HepG2 (cell line): ENCODE measurements around the gene APC2. TPM values are rescaled to one million over a fixed set of nuclear protein-coding genes. Genes with fewer than 3 reads are reported as not detected.

Experiments used
- GABPA ChIP-seq, 2 experiments: IDR thresholded peaks; 2 replicates each; pipeline ENCODE4 v1.6.1; 2011 to 2016; ENCODE audit warnings: low read depth in 2 of 2, low read length in 1 of 2, missing biosample characterization in 1 of 2, missing genetic modification characterization in 1 of 2
- MLLT10 ChIP-seq: sonication (generic); formaldehyde crosslinking; IDR thresholded peaks from 2 replicates; pipeline ENCODE4 v1.4.0; 2020; ENCODE audit warnings: missing genetic modification reagents
- NFATC3 ChIP-seq: sonication (generic); formaldehyde crosslinking; IDR thresholded peaks from 2 replicates; pipeline ENCODE4 v1.5.1; 2020; ENCODE audit warnings: mild to moderate bottlenecking, missing genetic modification reagents
- PCBP2 ChIP-seq: fragments of 200-400 bp; formaldehyde crosslinking; optimal IDR thresholded peaks from 2 replicates; pipeline ENCODE3; 2018; ENCODE audit warnings: low read length, low read depth; ENCODE audit not compliant: poor library complexity, severe bottlenecking
- RBM22 ChIP-seq: fragments of 200-400 bp; formaldehyde crosslinking; optimal IDR thresholded peaks from 2 replicates; pipeline ENCODE3; 2017; ENCODE audit warnings: mild to moderate bottlenecking, low read length, moderate library complexity
- RBM39 ChIP-seq: fragments of 200-400 bp; formaldehyde crosslinking; IDR thresholded peaks from one replicate; pipeline ENCODE4 v1.6.1; 2018; ENCODE audit warnings: antibody characterized with exemption, mild to moderate bottlenecking, low read depth, low read length; ENCODE audit not compliant: poor library complexity, severe bottlenecking
- SSRP1 ChIP-seq: IDR thresholded peaks from 2 replicates; pipeline ENCODE4 v1.6.1; 2016; ENCODE audit warnings: control low read depth
- TBP ChIP-seq: sonication (generic); formaldehyde crosslinking; IDR thresholded peaks from 2 replicates; pipeline ENCODE4 v1.5.0; 2020; ENCODE audit warnings: missing genetic modification reagents
- XRCC5 ChIP-seq: fragments of 200-400 bp; formaldehyde crosslinking; optimal IDR thresholded peaks from 2 replicates; pipeline ENCODE3; 2017; ENCODE audit warnings: mild to moderate bottlenecking, low read length
- ZNF12 ChIP-seq: sonication (generic); formaldehyde crosslinking; IDR thresholded peaks from 2 replicates; pipeline ENCODE4 v1.5.0; 2020; ENCODE audit warnings: missing genetic modification reagents
- ZNF274 ChIP-seq: sonication (generic); formaldehyde crosslinking; IDR thresholded peaks from 2 replicates; pipeline ENCODE4 v1.5.1; 2020; ENCODE audit warnings: mild to moderate bottlenecking, missing genetic modification reagents
- ZNF776 ChIP-seq: sonication (generic); formaldehyde crosslinking; IDR thresholded peaks from 2 replicates; pipeline ENCODE4 v1.4.0; 2020; ENCODE audit warnings: mild to moderate bottlenecking, missing genetic modification reagents
- ZSCAN12 ChIP-seq: sonication (generic); formaldehyde crosslinking; IDR thresholded peaks from 2 replicates; pipeline ENCODE4 v1.9.0; 2021; ENCODE audit warnings: mild to moderate bottlenecking, missing genetic modification reagents
- ZSCAN30 ChIP-seq: sonication (generic); formaldehyde crosslinking; IDR thresholded peaks from 2 replicates; pipeline ENCODE4 v1.5.0; 2020; ENCODE audit warnings: mild to moderate bottlenecking, missing genetic modification reagents
- polyA plus RNA-seq, 8 experiments: library from polyadenylated mRNA; depleted of rRNA in 3 of 8; stranded (reverse) in 7 of 8; unstranded in 1 of 8; fragments of >200 nt; fragmentation: Illumina TruSeq in 4 of 8; extraction: Trizol in 4 of 8; gene quantifications; 2 replicates each; pipeline versions ENCODE4 v1.2.1 to v1.2.3, GENCODE V29; 2011 to 2016; ENCODE audit warnings: low read depth in 4 of 8, missing spikeins in 1 of 8, mixed read lengths in 1 of 8; ENCODE audit not compliant: insufficient read depth in 1 of 8
- total RNA-seq, 5 experiments: library from RNA; depleted of rRNA; stranded (reverse); fragments of >200 nt; fragmentation: Illumina TruSeq; extraction: Trizol; gene quantifications; 2 replicates each; pipeline ENCODE4 v1.2.3, GENCODE V29; 2016; ENCODE audit warnings: low read depth in 1 of 5
- TF ChIP-seq, protein P1 (sequence below): sonication (generic); formaldehyde crosslinking; conservative IDR thresholded peaks from 2 replicates; pipeline ENCODE4 v1.8.1; 2023; ENCODE audit warnings: missing genetic modification reagents
- TF ChIP-seq, protein P2 (sequence below): IDR thresholded peaks from 2 replicates; pipeline ENCODE4 v1.6.1; 2016; ENCODE audit warnings: missing compliant biosample characterization, missing genetic modification reagents, borderline replicate concordance
- TF ChIP-seq, protein P3 (sequence below), 2 experiments: sonication (generic) in 1 of 2; formaldehyde crosslinking in 1 of 2; IDR thresholded peaks; 2 replicates each; pipeline versions ENCODE4 v1.4.0 to v1.6.1; 2016 to 2020; ENCODE audit warnings: borderline replicate concordance in 1 of 2, low read depth in 1 of 2, mild to moderate bottlenecking in 1 of 2, missing genetic modification reagents in 1 of 2
- TF ChIP-seq, protein P4 (sequence below): sonication (generic); formaldehyde crosslinking; IDR thresholded peaks from 2 replicates; pipeline ENCODE4 v1.4.0; 2020; ENCODE audit warnings: low read depth, mild to moderate bottlenecking, missing genetic modification reagents

The APC2 gene
- total and polyA plus RNA-seq, 2 of the 13 experiments (the other 11 are each of a cell fraction or from before 2014, with no cell fraction given), result 0.08 to 0.22 TPM

DNA sequence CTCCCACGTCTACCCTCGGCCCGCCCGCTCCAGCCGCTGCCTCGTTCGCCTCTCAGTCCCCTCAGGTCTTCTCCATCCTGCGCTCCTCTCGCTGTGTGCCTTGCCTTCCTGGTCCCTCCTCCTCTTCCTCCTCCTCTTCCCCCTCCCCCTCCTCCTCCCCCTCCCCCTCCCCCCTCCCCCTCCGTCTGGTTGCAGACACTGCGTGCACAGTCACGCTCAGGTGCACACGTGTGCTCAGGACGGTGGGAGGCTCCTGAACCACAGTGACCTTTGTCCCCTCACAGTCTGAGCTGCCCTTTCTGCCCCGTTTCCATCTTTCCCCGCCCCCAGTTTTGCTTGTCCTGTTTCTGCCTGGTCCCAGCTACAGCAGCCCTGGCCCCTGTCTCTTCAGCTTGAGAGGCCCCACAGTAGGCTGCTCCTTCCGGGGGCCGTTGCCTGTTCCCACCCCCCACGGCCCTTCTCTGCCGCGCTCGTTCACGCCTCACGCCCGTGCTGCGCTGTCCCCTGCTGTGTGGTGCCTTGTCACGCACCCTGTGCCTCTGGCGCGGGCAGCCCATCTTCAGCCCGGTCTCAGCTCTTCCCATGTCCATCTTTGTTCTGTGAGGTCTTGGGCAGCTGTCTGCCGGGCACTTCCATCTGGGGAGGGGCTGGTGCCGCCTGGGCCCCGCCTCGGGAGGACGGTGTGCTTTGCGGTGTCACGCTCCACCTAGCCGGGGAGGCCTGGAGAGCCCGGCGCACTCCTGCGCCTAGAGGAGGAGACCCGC, 25.5 kb upstream of the APC2 start (continued):
- TF ChIP-seq, protein P1, sequence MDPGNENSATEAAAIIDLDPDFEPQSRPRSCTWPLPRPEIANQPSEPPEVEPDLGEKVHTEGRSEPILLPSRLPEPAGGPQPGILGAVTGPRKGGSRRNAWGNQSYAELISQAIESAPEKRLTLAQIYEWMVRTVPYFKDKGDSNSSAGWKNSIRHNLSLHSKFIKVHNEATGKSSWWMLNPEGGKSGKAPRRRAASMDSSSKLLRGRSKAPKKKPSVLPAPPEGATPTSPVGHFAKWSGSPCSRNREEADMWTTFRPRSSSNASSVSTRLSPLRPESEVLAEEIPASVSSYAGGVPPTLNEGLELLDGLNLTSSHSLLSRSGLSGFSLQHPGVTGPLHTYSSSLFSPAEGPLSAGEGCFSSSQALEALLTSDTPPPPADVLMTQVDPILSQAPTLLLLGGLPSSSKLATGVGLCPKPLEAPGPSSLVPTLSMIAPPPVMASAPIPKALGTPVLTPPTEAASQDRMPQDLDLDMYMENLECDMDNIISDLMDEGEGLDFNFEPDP (CRISPR knock-in tag), result no peak
- no peak for TF ChIP-seq ZSCAN30
- no peak for TF ChIP-seq ZNF776 (CRISPR knock-in tag)
- TF ChIP-seq ZNF12, result no peak
- TF ChIP-seq, protein P2, sequence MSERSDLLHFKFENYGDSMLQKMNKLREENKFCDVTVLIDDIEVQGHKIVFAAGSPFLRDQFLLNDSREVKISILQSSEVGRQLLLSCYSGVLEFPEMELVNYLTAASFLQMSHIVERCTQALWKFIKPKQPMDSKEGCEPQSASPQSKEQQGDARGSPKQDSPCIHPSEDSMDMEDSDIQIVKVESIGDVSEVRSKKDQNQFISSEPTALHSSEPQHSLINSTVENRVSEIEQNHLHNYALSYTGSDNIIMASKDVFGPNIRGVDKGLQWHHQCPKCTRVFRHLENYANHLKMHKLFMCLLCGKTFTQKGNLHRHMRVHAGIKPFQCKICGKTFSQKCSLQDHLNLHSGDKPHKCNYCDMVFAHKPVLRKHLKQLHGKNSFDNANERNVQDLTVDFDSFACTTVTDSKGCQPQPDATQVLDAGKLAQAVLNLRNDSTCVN, result no peak; the same call in 1 of the 2 replicates
- TF ChIP-seq, protein P3, sequence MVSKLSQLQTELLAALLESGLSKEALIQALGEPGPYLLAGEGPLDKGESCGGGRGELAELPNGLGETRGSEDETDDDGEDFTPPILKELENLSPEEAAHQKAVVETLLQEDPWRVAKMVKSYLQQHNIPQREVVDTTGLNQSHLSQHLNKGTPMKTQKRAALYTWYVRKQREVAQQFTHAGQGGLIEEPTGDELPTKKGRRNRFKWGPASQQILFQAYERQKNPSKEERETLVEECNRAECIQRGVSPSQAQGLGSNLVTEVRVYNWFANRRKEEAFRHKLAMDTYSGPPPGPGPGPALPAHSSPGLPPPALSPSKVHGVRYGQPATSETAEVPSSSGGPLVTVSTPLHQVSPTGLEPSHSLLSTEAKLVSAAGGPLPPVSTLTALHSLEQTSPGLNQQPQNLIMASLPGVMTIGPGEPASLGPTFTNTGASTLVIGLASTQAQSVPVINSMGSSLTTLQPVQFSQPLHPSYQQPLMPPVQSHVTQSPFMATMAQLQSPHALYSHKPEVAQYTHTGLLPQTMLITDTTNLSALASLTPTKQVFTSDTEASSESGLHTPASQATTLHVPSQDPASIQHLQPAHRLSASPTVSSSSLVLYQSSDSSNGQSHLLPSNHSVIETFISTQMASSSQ (IDR thresholded peaks at IDR 0.05; ENCODE audit: low read depth), result no peak; the same call in 1 of the 2 replicates
- TF ChIP-seq, protein P3 (CRISPR knock-in tag; IDR thresholded peaks at IDR 0.05; ENCODE audit: borderline replicate concordance), result no peak; the same call in 1 of the 2 replicates
- TF ChIP-seq XRCC5, result no peak
- TF ChIP-seq, protein P4, sequence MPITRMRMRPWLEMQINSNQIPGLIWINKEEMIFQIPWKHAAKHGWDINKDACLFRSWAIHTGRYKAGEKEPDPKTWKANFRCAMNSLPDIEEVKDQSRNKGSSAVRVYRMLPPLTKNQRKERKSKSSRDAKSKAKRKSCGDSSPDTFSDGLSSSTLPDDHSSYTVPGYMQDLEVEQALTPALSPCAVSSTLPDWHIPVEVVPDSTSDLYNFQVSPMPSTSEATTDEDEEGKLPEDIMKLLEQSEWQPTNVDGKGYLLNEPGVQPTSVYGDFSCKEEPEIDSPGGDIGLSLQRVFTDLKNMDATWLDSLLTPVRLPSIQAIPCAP, result no peak
- TF ChIP-seq GABPA (IDR thresholded peaks at IDR 0.05; ENCODE audit: low read depth, low read length), result peak; percentile 26; the same call in 1 of the 2 replicates
- TF ChIP-seq GABPA (CRISPR knock-in tag; IDR thresholded peaks at IDR 0.05; ENCODE audit: low read depth), result peak; percentile 71
- peak; percentile 86 for TF ChIP-seq RBM39
- TF ChIP-seq TBP, result no peak
- TF ChIP-seq PCBP2, result no peak
- no peak for TF ChIP-seq RBM22
- TF ChIP-seq NFATC3, result peak; percentile 49; the same call in 1 of the 2 replicates
- TF ChIP-seq SSRP1 (CRISPR knock-in tag), result no peak
- peak; percentile 83 for TF ChIP-seq ZNF274 (CRISPR knock-in tag)
- no peak for TF ChIP-seq MLLT10 (CRISPR knock-in tag)
- TF ChIP-seq ZSCAN12, result no peak
